Ishikawa (cell line): ENCODE measurements around the gene PF4V1.

Experiments used
- MAX ChIP-seq: IDR thresholded peaks from 2 replicates; pipeline ENCODE4 v1.6.1; 2012
- TF ChIP-seq, protein P1 (sequence below): IDR thresholded peaks from 2 replicates; pipeline ENCODE4 v1.6.1; 2012; ENCODE audit warnings: low read depth, mild to moderate bottlenecking

GRCh38 chr4:73897380-73898136, 44.5 kb downstream of the PF4V1 start:
- TF ChIP-seq MAX: no peak
- TF ChIP-seq, protein P1, sequence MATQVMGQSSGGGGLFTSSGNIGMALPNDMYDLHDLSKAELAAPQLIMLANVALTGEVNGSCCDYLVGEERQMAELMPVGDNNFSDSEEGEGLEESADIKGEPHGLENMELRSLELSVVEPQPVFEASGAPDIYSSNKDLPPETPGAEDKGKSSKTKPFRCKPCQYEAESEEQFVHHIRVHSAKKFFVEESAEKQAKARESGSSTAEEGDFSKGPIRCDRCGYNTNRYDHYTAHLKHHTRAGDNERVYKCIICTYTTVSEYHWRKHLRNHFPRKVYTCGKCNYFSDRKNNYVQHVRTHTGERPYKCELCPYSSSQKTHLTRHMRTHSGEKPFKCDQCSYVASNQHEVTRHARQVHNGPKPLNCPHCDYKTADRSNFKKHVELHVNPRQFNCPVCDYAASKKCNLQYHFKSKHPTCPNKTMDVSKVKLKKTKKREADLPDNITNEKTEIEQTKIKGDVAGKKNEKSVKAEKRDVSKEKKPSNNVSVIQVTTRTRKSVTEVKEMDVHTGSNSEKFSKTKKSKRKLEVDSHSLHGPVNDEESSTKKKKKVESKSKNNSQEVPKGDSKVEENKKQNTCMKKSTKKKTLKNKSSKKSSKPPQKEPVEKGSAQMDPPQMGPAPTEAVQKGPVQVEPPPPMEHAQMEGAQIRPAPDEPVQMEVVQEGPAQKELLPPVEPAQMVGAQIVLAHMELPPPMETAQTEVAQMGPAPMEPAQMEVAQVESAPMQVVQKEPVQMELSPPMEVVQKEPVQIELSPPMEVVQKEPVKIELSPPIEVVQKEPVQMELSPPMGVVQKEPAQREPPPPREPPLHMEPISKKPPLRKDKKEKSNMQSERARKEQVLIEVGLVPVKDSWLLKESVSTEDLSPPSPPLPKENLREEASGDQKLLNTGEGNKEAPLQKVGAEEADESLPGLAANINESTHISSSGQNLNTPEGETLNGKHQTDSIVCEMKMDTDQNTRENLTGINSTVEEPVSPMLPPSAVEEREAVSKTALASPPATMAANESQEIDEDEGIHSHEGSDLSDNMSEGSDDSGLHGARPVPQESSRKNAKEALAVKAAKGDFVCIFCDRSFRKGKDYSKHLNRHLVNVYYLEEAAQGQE: no peak
